Esophagus squamous epithelium (tissue), 5 donors: ENCODE measurements around the gene PPP1R1A. TPM values are rescaled to one million over a fixed set of nuclear protein-coding genes. Genes with fewer than 3 reads are reported as not detected.

Source experiments
- DNase-seq: peaks from one replicate; lab custom pipeline; 2025; lab: John Stamatoyannopoulos, UW
- H3K27ac ChIP-seq, 4 donors: fragments of 200-600 bp; sonication (generic); one replicate each; pipeline ENCODE4 v1.5.1; 2016 to 2019; ENCODE audit warnings: mild to moderate bottlenecking in 1 of 4
- H3K27me3 ChIP-seq, 4 donors: fragments of 200-600 bp; sonication (generic); 1 replicate in 3 of 4; 2 replicates in 1 of 4; pipeline versions ENCODE4 v1.5.1 to v1.6.0; 2017 to 2021; ENCODE audit warnings: antibody characterized with exemption in 1 of 4
- H3K36me3 ChIP-seq, 3 donors: fragments of 200-600 bp; sonication (generic); one replicate each; pipeline ENCODE4 v1.5.1; 2016 to 2019
- H3K4me1 ChIP-seq, 3 donors: fragments of 200-600 bp; sonication (generic); one replicate each; pipeline ENCODE4 v1.5.1; 2017 to 2019
- H3K4me3 ChIP-seq, 4 donors: fragments of 200-600 bp; sonication (generic); 1 replicate in 3 of 4; 2 replicates in 1 of 4; pipeline ENCODE4 v1.5.1; 2016 to 2019; ENCODE audit warnings: mild to moderate bottlenecking in 2 of 4, moderate library complexity in 1 of 4
- H3K9me3 ChIP-seq, 3 donors: fragments of 200-600 bp; sonication (generic); one replicate each; pipeline ENCODE4 v1.5.1; 2016 to 2019
- POLR2A ChIP-seq, 4 donors: fragments of 450-650 bp; IDR thresholded peaks; one replicate each; pipeline ENCODE4 v1.6.1; 2017; ENCODE audit warnings: antibody characterized with exemption in 4 of 4, mild to moderate bottlenecking in 4 of 4, moderate library complexity in 3 of 4
- WGBS, 2 donors: methylation state at CpG; one replicate each; pipeline ENCODE4 v1.1.5; 2018; 5-methylcytosine and 5-hydroxymethylcytosine counted together
- intact Hi-C: fragments of 100-400 bp; cut with DNase I; formaldehyde crosslinking; loops from one replicate; pipeline ENCODE4 v1.15.0; 2022
- total RNA-seq, 4 donors: library from RNA; depleted of rRNA; stranded (reverse); fragments of >200 nt; gene quantifications; one replicate each; pipeline ENCODE4 v1.1.0, GENCODE V29; 2016
- TF ChIP-seq, protein P1 (sequence below), 6 experiments: fragments of 450-650 bp in 4 of 6; fragments of 200-600 bp in 2 of 6; sonication (generic) in 2 of 6; IDR thresholded peaks; one replicate each; pipeline ENCODE4 v1.5.1; 2016 to 2019; ENCODE audit warnings: antibody characterized with exemption in 6 of 6, mild to moderate bottlenecking in 4 of 6, moderate library complexity in 4 of 6
- donor health status: DM: yes; HTN: yes; CAD: no.

PPP1R1A gene
- total RNA-seq, 4 donors from 2014 or later: 0.15 to 1.9 (median 0.26) TPM; not detected in 1

DNA sequence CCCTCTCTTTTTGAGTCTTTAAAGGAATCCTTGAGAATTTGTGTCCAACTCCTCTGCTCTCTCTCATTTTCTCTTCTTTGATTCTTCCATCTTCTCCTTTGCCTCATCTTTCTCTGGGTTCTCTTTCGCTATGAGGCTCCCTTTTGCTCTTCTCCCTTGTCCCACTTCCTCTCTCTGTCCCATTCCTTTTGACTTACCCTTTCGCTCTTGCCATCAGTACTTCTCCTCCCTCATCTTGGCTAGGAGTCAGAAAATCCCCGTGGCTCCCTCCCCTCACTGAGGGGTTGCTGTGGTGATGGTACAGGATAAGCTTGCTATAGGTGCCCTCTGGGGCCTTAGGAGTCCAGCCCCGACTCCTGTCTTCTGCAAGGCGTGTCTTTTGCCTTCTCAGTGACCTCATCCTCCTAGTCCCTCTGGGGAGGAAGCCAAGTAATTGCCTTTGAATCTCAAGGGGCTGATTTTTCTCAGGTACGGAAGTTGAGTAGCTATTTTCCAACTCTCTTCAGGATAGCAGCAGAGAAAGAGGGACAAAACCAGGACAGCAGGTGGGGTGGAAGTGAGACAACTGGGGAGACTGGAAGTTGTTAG, 32.7 kb downstream of the PPP1R1A start:
- TF ChIP-seq, protein P1, sequence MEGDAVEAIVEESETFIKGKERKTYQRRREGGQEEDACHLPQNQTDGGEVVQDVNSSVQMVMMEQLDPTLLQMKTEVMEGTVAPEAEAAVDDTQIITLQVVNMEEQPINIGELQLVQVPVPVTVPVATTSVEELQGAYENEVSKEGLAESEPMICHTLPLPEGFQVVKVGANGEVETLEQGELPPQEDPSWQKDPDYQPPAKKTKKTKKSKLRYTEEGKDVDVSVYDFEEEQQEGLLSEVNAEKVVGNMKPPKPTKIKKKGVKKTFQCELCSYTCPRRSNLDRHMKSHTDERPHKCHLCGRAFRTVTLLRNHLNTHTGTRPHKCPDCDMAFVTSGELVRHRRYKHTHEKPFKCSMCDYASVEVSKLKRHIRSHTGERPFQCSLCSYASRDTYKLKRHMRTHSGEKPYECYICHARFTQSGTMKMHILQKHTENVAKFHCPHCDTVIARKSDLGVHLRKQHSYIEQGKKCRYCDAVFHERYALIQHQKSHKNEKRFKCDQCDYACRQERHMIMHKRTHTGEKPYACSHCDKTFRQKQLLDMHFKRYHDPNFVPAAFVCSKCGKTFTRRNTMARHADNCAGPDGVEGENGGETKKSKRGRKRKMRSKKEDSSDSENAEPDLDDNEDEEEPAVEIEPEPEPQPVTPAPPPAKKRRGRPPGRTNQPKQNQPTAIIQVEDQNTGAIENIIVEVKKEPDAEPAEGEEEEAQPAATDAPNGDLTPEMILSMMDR (IDR thresholded peaks at IDR 0.05): no peak
- Histone ChIP-seq H3K4me1 (peaks cover under 1 to 9% (median 4%) of the 10 kb centered on the region in 3 donors), H3K9me3 (no peaks in the 10 kb centered on the region), H3K36me3 (no peaks in the 10 kb centered on the region), H3K4me3 (no peak overlapping the region), H3K27me3 (peaks cover 0 to 31% (median 0%) of the 10 kb centered on the region in 4 donors), H3K27ac (no peak overlapping the region)
- DNase-seq: no peak
- 48 to 54% methylated on average over 5 to 6 of the region's 6 CpGs for WGBS, 2 donors
- intact Hi-C loops: no loop called here

DNA sequence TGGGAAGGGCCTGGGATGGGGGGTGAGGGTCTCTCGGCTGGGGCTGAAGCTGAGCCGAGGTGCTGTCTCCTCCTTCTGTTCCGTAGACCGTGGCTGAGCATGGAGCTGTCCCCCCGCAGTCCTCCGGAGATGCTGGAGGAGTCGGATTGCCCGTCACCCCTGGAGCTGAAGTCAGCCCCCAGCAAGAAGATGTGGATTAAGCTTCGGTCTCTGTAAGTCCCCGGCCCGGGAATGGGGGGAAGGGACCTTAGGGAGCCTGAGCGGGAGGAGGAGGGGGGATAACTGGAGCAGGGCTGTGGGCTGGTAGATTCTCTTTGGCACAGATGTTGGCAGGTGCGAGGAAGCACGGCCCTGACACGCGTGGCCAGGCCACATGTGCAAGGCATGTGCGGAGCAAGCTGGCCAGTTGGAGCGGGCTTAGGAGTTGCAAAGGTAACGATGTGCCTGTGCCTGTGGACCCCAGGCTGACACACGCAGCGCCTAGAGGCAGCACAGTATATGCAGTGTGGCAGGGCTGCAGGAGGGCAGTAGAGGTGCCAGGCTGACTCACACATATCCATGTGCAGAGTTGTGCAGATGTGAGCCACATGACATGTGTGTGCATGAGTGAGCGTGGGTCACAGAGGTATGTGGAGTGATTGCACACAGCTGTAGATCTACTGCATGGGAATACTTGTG, 38.5 kb downstream of the PPP1R1A start:
- no peaks in the 10 kb centered on the region for H3K9me3 ChIP-seq
- H3K4me3 ChIP-seq: peak overlapping the region; percentile 25 to 65 (median 44)
- H3K27ac ChIP-seq: peak overlapping the region in 1 of 4 donors; percentile 16
- 1 to 11% methylated on average over 4 to 17 of the region's 22 CpGs for WGBS, 2 donors
- peaks cover 0 to 42% (median 0%) of the 10 kb centered on the region in 4 donors for H3K27me3 ChIP-seq
- TF ChIP-seq, protein P1 (IDR thresholded peaks at IDR 0.05): no peak
- no peak for TF ChIP-seq POLR2A (IDR thresholded peaks at IDR 0.05)
- intact Hi-C loops: no loop called here
- DNase-seq: no peak
- no peaks in the 10 kb centered on the region for H3K36me3 ChIP-seq
- H3K4me1 ChIP-seq: peaks cover 14 to 20% (median 15%) of the 10 kb centered on the region in 3 donors

DNA sequence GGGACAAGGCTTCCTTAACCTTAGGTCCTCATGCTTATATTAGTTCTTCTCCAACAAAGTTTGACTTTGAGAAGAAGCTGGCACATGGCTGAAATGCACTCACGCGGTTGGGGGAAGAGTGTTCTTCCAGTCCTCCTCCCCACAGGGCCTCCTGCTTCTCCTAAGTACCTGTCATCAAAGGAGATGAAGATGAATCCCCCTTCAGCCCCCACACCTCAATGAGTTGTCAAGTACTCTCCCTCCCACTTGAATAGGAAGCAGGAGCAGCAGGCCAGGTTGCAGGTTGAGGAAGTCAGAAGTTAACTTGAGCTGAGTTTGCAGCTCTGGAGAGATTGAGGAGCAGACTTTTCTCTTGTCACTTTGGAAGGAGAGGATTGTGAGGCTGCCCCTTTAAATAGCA, 41.9 kb downstream of the PPP1R1A start:
- H3K36me3 ChIP-seq: peaks cover 0 to 19% (median 0%) of the 10 kb centered on the region in 3 donors
- no peak for TF ChIP-seq POLR2A (IDR thresholded peaks at IDR 0.05)
- TF ChIP-seq, protein P1 (IDR thresholded peaks at IDR 0.05): no peak
- no peak overlapping the region for H3K27ac ChIP-seq
- no peak overlapping the region for H3K4me3 ChIP-seq
- H3K4me1 ChIP-seq: peaks cover 14 to 20% (median 15%) of the 10 kb centered on the region in 3 donors
- intact Hi-C loops: no loop called here
- WGBS, 2 donors: 75 to 94% methylated on average over 2 of the region's 2 CpGs
- H3K27me3 ChIP-seq: peaks cover 0 to 40% (median 0%) of the 10 kb centered on the region in 4 donors
- no peak for DNase-seq
- no peaks in the 10 kb centered on the region for H3K9me3 ChIP-seq

DNA sequence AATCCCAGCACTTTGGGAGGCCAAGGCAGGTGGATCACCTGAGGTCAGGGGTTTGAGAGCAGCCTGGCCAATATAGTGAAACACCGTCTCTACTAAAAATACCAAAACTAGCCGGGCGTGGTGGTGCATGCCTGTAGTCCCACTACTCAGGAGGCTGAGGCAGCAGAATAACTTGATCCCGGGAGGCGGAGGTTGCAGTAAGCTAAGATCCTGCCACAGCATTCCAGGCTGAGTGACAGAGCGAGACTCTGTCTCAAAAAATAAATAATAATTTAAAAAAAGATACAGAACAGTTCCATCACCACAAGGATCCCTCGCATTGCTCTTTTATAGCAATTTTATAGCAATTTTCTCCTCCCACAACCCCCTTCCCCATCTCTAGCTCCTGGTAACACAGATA, 43.7 kb downstream of the PPP1R1A start:
- H3K4me3 ChIP-seq: no peak overlapping the region
- no peak overlapping the region for H3K27ac ChIP-seq
- H3K36me3 ChIP-seq: peaks cover 0 to 22% (median 0%) of the 10 kb centered on the region in 3 donors
- DNase-seq: no peak
- WGBS, 2 donors: 80 to 83% methylated on average over 7 of the region's 7 CpGs
- intact Hi-C loops: no loop called here
- TF ChIP-seq POLR2A (IDR thresholded peaks at IDR 0.05): no peak
- TF ChIP-seq, protein P1 (IDR thresholded peaks at IDR 0.05): no peak
- peaks cover 0 to 22% (median 0%) of the 10 kb centered on the region in 4 donors for H3K27me3 ChIP-seq
- H3K4me1 ChIP-seq: peaks cover 7 to 10% (median 10%) of the 10 kb centered on the region in 3 donors
- H3K9me3 ChIP-seq: no peaks in the 10 kb centered on the region

DNA sequence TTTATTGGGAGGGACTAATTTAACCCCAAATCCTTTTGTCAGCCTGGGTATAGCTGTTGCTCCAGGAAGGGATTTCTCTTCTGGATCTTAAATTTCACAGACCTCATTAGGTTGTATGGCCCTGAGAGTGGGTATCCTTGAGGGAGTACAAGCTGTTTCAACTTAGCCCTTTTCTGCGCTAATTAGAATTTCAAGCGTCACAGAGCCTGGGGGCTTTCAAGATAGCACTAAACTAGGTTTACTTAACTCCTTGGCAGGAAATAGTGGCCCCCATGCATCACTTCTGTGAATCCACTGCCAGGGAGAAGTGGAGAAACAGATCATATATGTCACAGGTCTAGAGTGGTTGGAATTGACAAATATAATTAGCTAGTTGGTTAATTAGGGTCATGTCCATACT, 44.9 kb downstream of the PPP1R1A start:
- no peak for TF ChIP-seq POLR2A (IDR thresholded peaks at IDR 0.05)
- TF ChIP-seq, protein P1 (IDR thresholded peaks at IDR 0.05): no peak
- intact Hi-C loops: no loop called here
- peaks cover 0 to 22% (median 0%) of the 10 kb centered on the region in 3 donors for H3K36me3 ChIP-seq

More for the DNA sequence above, 44.9 kb downstream of the PPP1R1A start:
- no peaks in the 10 kb centered on the region for H3K9me3 ChIP-seq
- no peak overlapping the region for H3K4me3 ChIP-seq
- H3K27ac ChIP-seq: no peak overlapping the region
- peaks cover 0 to 10% (median 0%) of the 10 kb centered on the region in 4 donors for H3K27me3 ChIP-seq
- no peaks in the 10 kb centered on the region for H3K4me1 ChIP-seq
- no peak for DNase-seq
- WGBS, 2 donors: 80 to 94% methylated on average over 2 of the region's 2 CpGs
